AML-193 (cell line): ENCODE data around the gene ADAMTS16.

Experiments used
- DNase-seq, 2 experiments: peaks; one replicate each; lab custom pipeline; 2025; lab: John Stamatoyannopoulos, UW

The ADAMTS16 gene

GRCh38 chr5:5348135-5348534 lies 208.0 kb downstream of the ADAMTS16 start:
- no peak for DNase-seq

GRCh38 chr5:5348576-5348975 lies 208.4 kb downstream of the ADAMTS16 start:
- DNase-seq, result no peak

DNA sequence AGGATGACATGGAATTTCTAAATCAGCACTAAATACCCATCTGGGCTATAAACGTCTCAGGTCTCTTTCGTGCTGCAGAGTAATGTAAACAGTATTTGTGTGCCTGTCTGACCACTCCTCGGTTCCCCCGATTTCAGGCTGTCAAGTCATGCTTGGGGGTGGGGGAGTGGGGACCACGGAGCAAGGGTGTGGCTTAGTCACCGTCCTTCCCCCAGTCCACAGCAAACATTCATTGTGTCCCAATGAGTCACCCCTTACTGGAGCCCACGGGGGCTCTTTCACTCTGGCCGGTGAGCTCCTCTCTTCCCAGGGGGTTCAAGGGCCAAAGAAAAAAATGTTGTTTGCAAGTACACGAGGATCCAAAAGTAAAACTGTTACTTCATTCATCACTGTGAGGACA lies 210.0 kb downstream of the ADAMTS16 start:
- DNase-seq, result no peak

- DNase-seq, result no peak
Observed at GRCh38 chr5:5351288-5351979, 211.3 kb downstream of the ADAMTS16 start.

GRCh38 chr5:5352675-5353074 lies 212.5 kb downstream of the ADAMTS16 start:
- DNase-seq, result no peak

DNA sequence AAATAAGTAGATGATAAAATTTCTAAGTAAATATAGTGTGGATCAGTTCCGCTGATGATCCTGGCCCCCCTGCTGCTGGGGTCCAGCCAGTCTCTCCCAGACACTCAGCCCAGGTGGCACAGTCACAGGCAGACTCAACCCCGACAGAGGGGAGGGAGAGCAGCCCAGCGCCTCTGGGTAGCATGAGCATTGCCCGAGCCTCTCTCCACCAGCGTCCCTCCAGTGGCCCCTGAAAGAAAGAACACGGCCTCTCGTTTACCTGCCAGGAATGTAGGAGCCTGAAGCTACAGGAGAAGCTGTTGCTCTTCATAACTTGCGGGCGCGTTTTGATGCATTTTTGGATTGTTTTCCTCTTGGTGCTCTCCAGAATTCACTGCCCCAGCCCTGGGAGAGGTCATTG lies 213.6 kb downstream of the ADAMTS16 start:
- no peak for DNase-seq

DNA sequence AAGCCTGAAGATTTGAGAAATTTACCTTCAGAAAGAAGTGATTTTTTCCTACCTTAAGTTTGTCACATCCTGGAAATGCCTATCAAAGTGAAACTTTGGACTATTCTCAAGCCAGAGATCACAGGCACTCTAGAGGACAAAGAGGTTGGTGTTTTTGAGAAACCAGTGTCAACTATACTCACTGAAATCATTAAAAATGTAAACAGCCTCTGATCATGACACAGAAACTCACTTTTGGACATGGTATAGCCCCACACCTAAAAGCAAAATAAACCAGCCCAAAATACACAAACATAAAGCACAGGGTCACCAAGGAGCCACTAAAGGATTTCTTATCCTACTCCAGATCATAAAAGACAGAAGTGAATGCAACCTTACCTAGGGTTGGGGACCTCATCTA lies 216.6 kb downstream of the ADAMTS16 start:
- DNase-seq, result no peak

- no peak for DNase-seq
Observed at GRCh38 chr5:5359618-5360017, 219.5 kb downstream of the ADAMTS16 start.

DNA sequence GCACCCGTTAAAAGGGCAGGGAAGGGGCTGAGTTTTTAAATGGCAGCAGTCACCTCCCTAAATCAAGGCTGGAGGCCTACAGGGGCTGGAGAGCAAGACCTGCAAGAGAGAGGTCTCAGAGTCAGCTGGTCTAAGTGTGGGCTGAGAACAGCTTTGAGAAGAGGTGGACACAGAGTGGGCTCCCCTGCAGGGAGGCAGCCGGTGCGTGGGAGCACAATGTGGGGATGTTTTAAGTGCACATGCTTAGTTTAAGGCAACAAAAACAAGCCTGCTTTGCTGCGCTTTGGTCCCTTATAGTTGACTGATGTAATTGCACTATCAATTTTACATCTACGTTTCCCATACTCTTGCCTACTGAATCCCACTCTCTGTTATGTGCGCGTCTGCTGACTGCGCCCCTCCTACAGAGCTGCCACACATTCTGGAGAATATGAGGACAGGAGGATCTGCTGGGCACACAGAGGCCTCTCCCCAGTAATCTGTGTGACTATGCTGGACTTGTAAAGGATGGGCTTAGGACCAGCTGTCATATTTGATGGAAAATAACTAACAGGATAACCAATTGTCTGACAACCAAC lies 220.3 kb downstream of the ADAMTS16 start:
- no peak for DNase-seq

DNA sequence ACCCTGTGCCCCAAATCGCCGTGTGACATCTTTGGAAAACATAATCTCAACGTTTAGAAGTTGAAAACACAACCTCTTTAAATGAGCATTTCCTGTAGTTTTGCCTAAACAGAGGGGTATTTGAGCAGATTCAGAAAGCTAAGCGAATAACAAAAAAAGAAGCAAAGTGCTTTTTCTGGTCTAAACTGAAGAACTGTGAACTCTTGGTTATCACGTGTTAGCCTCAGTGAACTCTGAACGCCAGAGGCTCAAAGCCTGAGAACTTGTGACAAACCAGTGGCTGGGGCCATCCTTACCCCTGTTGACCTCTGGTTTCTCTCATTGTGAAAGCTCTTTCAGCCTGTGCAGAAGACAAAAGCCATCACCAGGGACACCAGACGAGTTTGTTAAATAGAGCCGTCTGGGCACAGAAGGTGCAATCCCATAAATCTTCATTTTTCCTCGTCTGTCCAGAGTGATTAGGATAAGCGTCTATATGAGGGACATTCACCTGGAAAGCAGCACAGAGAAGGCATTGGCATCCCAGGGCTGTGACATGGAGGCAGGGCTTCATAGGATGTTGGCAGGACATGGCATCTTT lies 220.9 kb downstream of the ADAMTS16 start:
- DNase-seq, result no peak

DNA sequence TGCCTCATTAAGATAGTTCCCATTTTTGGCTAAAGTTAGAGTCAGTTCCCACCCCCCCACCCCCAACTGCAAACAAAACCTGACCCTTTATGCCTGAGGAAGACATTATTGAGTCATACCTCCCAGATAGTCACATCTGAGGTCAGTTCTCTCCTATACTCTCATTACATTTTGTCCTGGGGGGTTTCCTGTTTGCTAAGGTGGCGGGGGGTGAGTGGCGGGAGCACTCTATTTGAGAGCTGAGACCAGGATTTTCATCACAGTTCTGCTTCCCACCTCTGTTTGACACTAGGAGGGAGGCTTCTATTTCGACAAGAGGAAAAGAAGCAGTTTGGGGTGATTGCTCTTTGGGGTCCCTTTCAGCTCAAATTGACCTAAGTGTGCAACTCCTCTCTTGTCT lies 222.9 kb downstream of the ADAMTS16 start:
- no peak for DNase-seq

DNA sequence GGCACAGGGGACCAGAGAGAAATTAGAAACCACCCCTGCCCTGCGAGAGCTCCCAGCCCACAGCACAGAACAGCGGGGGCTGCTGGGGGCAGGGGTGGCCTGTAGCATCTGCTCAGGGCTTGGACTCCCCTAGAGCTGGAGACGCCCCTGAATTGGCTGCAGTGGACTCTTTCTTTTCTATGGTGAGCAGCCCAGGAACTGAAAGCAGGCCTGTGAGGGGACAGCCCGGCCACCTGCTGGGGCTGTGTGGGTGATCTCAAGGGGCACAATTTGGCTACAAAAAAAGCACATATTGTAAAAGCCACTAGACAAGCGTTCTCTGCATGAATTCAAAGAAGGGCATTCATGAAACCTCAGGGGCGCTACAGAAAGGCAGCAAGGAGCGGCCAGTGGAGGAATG lies 224.8 kb downstream of the ADAMTS16 start:
- no peak for DNase-seq

DNA sequence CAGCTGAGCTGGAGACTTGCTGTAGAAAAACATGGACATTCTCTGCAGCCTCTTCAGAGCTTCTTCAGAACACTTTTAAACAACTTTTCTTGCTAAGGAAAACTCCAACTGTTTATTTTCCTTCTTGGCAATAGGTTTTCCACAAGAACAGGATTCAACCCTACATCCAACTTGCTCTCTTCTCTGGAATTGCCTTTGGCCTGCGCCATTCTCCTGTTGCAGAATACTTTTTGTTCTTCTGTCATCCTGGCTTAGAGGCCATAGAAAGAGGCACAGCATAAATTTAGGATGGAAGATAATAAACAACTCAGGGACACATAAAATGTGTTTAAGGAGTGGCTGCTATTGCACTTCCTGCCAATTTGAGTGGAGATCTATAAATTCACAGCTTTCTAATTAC lies 227.6 kb downstream of the ADAMTS16 start:
- no peak for DNase-seq

- DNase-seq, result no peak
Observed at GRCh38 chr5:5369051-5369605, 229.0 kb downstream of the ADAMTS16 start.
